HK-2 (cell line): ENCODE measurements around the gene RBM8A.

Experiments used
- DNase-seq: peaks from one replicate; pipeline ENCODE4 v3.0.0-alpha.2; 2018; ENCODE audit not compliant: unreplicated experiment

The RBM8A gene

GRCh38 chr1:145884675-145885074 lies 42.6 kb downstream of the RBM8A start:
- DNase-seq: no peak

GRCh38 chr1:145879775-145880174 lies 47.5 kb downstream of the RBM8A start:
- no peak for DNase-seq

GRCh38 chr1:145878724-145879123 lies 48.6 kb downstream of the RBM8A start:
- no peak for DNase-seq

GRCh38 chr1:145877923-145878486 lies 49.3 kb downstream of the RBM8A start:
- DNase-seq: peak; percentile 11

GRCh38 chr1:145874646-145875045 lies 52.6 kb downstream of the RBM8A start:
- DNase-seq: no peak

GRCh38 chr1:145871994-145872924 lies 55.0 kb downstream of the RBM8A start:
- DNase-seq: no peak
